Fibroblast of the aortic adventitia (primary cell): ENCODE measurements around the gene CD300LG. TPM values are rescaled to one million over a fixed set of nuclear protein-coding genes. Genes with fewer than 3 reads are reported as not detected.

ENCODE experiments used
- DNase-seq: peaks from one replicate; pipeline ENCODE4 v3.0.0-alpha.2; 2010; ENCODE audit warnings: low read depth
- H3K4me3 ChIP-seq: 2 replicates; pipeline ENCODE4 v1.5.1; 2011; ENCODE audit warnings: low read depth, mild to moderate bottlenecking, control low read depth, low read length, moderate library complexity
- CTCF ChIP-seq: IDR thresholded peaks from 2 replicates; pipeline ENCODE4 v1.5.1; 2011; ENCODE audit warnings: mild to moderate bottlenecking, low read length, control low read depth, inconsistent platforms; ENCODE audit not compliant: insufficient read depth
- total RNA-seq: library from RNA; depleted of rRNA; stranded (reverse); fragments of >200 nt; gene quantifications from 2 replicates; pipeline ENCODE4 v1.2.3, GENCODE V29; 2012; ENCODE audit warnings: low replicate concordance

The CD300LG gene
- total RNA-seq, 1 donor: not detected

- no peak for TF ChIP-seq CTCF
- no peak overlapping the region for H3K4me3 ChIP-seq
- DNase-seq: no peak
These were observed 30.6 kb downstream of the CD300LG start for GRCh38 chr17:43877451-43878155.

- peak; percentile 88 for DNase-seq
- no peak overlapping the region for H3K4me3 ChIP-seq
- TF ChIP-seq CTCF: peak; percentile 98
These were observed 31.5 kb downstream of the CD300LG start for GRCh38 chr17:43878260-43879175.

GRCh38 chr17:43879723-43880419 lies 32.9 kb downstream of the CD300LG start:
- no peak overlapping the region for H3K4me3 ChIP-seq
- no peak for TF ChIP-seq CTCF
- DNase-seq: no peak

GRCh38 chr17:43880420-43880991 lies 33.5 kb downstream of the CD300LG start:
- TF ChIP-seq CTCF: peak; percentile 67
- H3K4me3 ChIP-seq: no peak overlapping the region
- no peak for DNase-seq

- H3K4me3 ChIP-seq: no peak overlapping the region
- DNase-seq: no peak
- TF ChIP-seq CTCF: no peak
These were observed 34.2 kb downstream of the CD300LG start for GRCh38 chr17:43881181-43881580.

- no peak for TF ChIP-seq CTCF
- no peak overlapping the region for H3K4me3 ChIP-seq
- DNase-seq: no peak
These were observed 35.0 kb downstream of the CD300LG start for GRCh38 chr17:43881758-43882505.
